Measurements from ENCODE around the gene DPH7. TPM values are rescaled to one million over a fixed set of nuclear protein-coding genes. Genes with fewer than 3 reads are reported as not detected.
"Not testable (repeated sequence)": the region's sequence is repeated elsewhere in the genome, so short reads cannot be mapped to it uniquely, and the experiment has no call there.

DPH7 gene
- total and polyA plus RNA-seq, 2 donors: 21.2 to 28.8 TPM

DNA sequence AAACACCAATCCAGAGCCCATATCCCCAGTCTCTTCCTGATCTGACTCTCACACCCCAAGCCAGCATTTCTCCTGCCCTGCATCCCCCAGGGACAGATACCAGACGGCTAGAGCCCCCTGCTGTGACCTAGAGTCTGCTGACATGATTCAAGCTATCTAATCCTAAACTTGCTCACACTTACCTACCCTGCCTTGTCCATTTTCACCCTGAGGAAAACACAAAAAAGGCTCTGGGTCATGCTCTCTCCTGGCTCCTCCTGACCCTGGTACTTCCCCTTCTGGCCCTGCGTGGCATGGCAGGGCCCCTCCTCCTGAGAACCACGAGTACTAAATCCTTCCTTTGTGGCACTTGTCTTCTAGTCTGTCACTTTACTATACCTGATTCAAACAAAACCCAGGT lies 23.9 kb upstream of the DPH7 start:
- no peak overlapping the region for H3K27ac ChIP-seq (ENCODE audit: low read depth)
- no peak overlapping the region for H3K4me3 ChIP-seq (ENCODE audit: low read depth, low read length)
- no peaks in the 10 kb centered on the region for H3K36me3 ChIP-seq (ENCODE audit: insufficient read depth)
- DNase-seq (ENCODE audit: extremely low spot score): no peak
- WGBS: 15% methylated on average over 3 of the region's 3 CpGs
- no peaks in the 10 kb centered on the region for H3K4me1 ChIP-seq (ENCODE audit: insufficient read depth)

GRCh38 chr9:137598943-137599342 lies 20.2 kb upstream of the DPH7 start:
- 75% methylated on average over 8 of the region's 8 CpGs for WGBS
- no peak for DNase-seq (ENCODE audit: extremely low spot score)
- H3K36me3 ChIP-seq (ENCODE audit: insufficient read depth): no peaks in the 10 kb centered on the region
- H3K4me3 ChIP-seq (ENCODE audit: low read depth, low read length): no peak overlapping the region
- H3K4me1 ChIP-seq (ENCODE audit: insufficient read depth): no peaks in the 10 kb centered on the region
- no peak overlapping the region for H3K27ac ChIP-seq (ENCODE audit: low read depth)

GRCh38 chr9:137596577-137596976 lies 17.9 kb upstream of the DPH7 start:
- H3K4me3 ChIP-seq (ENCODE audit: low read depth, low read length); DNase-seq (ENCODE audit: extremely low spot score); H3K36me3 ChIP-seq (ENCODE audit: insufficient read depth); H3K27ac ChIP-seq (ENCODE audit: low read depth); H3K4me1 ChIP-seq (ENCODE audit: insufficient read depth): not testable (repeated sequence)
- WGBS: 93% methylated on average over 7 of the region's 7 CpGs

GRCh38 chr9:137593176-137593575 lies 14.5 kb upstream of the DPH7 start:
- Histone ChIP-seq H3K4me1 (ENCODE audit: insufficient read depth) (no peaks in the 10 kb centered on the region), H3K4me3 (ENCODE audit: low read depth, low read length) (no peak overlapping the region), H3K36me3 (ENCODE audit: insufficient read depth) (no peaks in the 10 kb centered on the region), H3K27ac (ENCODE audit: low read depth) (no peak overlapping the region)
- 81% methylated on average over 12 of the region's 12 CpGs for WGBS
- no peak for DNase-seq (ENCODE audit: extremely low spot score)

DNA sequence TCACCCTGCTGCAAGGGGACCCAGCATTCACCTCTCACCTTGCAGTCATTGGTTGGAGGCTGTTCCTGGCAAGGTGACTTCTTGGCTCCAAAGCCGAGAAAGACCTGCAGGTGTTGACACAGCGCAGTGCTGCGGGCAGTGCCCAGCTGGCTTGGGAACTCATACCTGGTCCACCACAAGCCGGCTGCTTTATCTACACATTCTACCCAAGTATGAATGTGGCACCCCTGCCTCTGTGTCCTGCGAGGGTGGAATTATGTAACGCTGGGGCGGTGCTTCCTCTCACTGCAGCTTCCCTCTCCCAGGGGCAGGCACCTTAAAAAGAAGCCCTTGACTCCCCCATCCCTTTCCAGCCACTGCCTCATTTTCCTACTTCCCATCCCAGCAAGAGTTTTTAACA lies 14.0 kb upstream of the DPH7 start:
- Histone ChIP-seq H3K4me1 (ENCODE audit: insufficient read depth) (no peaks in the 10 kb centered on the region), H3K4me3 (ENCODE audit: low read depth, low read length) (no peak overlapping the region), H3K36me3 (ENCODE audit: insufficient read depth) (no peaks in the 10 kb centered on the region), H3K27ac (ENCODE audit: low read depth) (no peak overlapping the region)
- no peak for DNase-seq (ENCODE audit: extremely low spot score)
- WGBS: 91% methylated on average over 7 of the region's 7 CpGs

- H3K4me3 ChIP-seq (ENCODE audit: low read depth, low read length): peak within 1 kb of the TSS; percentile 90
- H3K36me3 ChIP-seq (ENCODE audit: insufficient read depth): peaks cover 2% of the 10 kb centered on the region
- peak; percentile 46 for DNase-seq (ENCODE audit: extremely low spot score)
- no peaks in the 10 kb centered on the region for H3K4me1 ChIP-seq (ENCODE audit: insufficient read depth)
- under 1% methylated on average over 113 of the region's 113 CpGs for WGBS
- H3K27ac ChIP-seq (ENCODE audit: low read depth): no peak within 1 kb of the TSS
Measured at GRCh38 chr9:137590469-137591383, 12.0 kb upstream of the DPH7 start, which contains the start of gene ZMYND19. Gene ZMYND19 (minus strand): TSS chr9:137590512. CDS start chr9:137590263, 249 bp downstream.

GRCh38 chr9:137590123-137590468 lies 11.4 kb upstream of the DPH7 start:
- Histone ChIP-seq H3K27ac (ENCODE audit: low read depth) (no peak overlapping the region), H3K36me3 (ENCODE audit: insufficient read depth) (peaks cover 2% of the 10 kb centered on the region), H3K4me3 (ENCODE audit: low read depth, low read length) (peak overlapping the region; percentile 90), H3K4me1 (ENCODE audit: insufficient read depth) (no peaks in the 10 kb centered on the region)
- under 1% methylated on average over 61 of the region's 61 CpGs for WGBS
- no peak for DNase-seq (ENCODE audit: extremely low spot score)

DNA sequence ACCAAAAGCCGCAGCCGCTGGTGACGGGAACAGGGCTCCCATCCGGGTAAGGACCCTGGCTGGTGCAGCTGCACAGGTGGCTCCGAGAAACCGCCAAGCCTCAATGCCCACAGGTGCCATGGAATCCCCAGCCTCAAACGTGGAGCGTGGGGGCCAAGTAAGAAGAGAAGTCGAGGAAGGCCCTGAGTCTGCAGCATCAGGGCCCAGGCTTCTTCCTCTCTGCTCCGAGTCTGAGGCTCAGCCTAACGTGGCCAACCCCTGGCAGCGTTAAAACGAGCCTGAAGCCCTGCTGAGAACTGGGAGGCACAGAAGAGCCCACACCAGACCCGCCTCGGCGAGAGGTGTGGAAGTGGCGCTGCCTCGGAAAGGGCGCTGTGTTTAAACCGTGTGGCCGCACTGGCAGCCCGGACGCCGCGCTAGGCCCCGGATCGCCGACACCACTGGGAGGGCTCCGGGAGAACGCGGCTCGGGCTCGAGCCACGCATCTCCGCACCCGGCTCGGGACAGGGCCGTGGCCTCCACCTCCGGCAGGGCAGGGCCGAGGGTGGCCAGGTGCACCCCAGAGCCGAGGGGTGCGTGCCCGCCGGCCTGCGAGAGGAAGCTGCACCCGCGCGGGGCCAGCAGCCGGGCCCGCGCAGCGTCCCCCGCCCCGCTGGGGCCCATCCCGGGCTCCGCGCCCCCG lies 10.9 kb upstream of the DPH7 start:
- H3K4me3 ChIP-seq (ENCODE audit: low read depth, low read length): peak overlapping the region; percentile 90
- no peak for DNase-seq (ENCODE audit: extremely low spot score)
- 7% methylated on average over 58 of the region's 58 CpGs for WGBS
- H3K27ac ChIP-seq (ENCODE audit: low read depth): no peak overlapping the region
- H3K4me1 ChIP-seq (ENCODE audit: insufficient read depth): no peaks in the 10 kb centered on the region
- H3K36me3 ChIP-seq (ENCODE audit: insufficient read depth): peaks cover 2% of the 10 kb centered on the region

- DNase-seq (ENCODE audit: extremely low spot score): no peak
- Histone ChIP-seq H3K4me1 (ENCODE audit: insufficient read depth) (no peaks in the 10 kb centered on the region), H3K27ac (ENCODE audit: low read depth) (no peak overlapping the region), H3K4me3 (ENCODE audit: low read depth, low read length) (no peak overlapping the region), H3K36me3 (ENCODE audit: insufficient read depth) (peaks cover 2% of the 10 kb centered on the region)
- 71% methylated on average over 6 of the region's 6 CpGs for WGBS
Measured at GRCh38 chr9:137588891-137589290, 10.2 kb upstream of the DPH7 start.

- WGBS: 88% methylated on average over 13 of the region's 13 CpGs
- Histone ChIP-seq H3K27ac (ENCODE audit: low read depth) (no peak overlapping the region), H3K4me1 (ENCODE audit: insufficient read depth) (no peaks in the 10 kb centered on the region), H3K4me3 (ENCODE audit: low read depth, low read length) (no peak overlapping the region), H3K36me3 (ENCODE audit: insufficient read depth) (peaks cover 2% of the 10 kb centered on the region)
- no peak for DNase-seq (ENCODE audit: extremely low spot score)
Measured at GRCh38 chr9:137588311-137588710, 9.6 kb upstream of the DPH7 start.

- no peaks in the 10 kb centered on the region for H3K4me1 ChIP-seq (ENCODE audit: insufficient read depth)
- DNase-seq (ENCODE audit: extremely low spot score): no peak
- WGBS: 94% methylated on average over 14 of the region's 14 CpGs
- no peak overlapping the region for H3K4me3 ChIP-seq (ENCODE audit: low read depth, low read length)
- H3K27ac ChIP-seq (ENCODE audit: low read depth): no peak overlapping the region
- peaks cover 2% of the 10 kb centered on the region for H3K36me3 ChIP-seq (ENCODE audit: insufficient read depth)
Measured at GRCh38 chr9:137586854-137587253, 8.1 kb upstream of the DPH7 start.

DNA sequence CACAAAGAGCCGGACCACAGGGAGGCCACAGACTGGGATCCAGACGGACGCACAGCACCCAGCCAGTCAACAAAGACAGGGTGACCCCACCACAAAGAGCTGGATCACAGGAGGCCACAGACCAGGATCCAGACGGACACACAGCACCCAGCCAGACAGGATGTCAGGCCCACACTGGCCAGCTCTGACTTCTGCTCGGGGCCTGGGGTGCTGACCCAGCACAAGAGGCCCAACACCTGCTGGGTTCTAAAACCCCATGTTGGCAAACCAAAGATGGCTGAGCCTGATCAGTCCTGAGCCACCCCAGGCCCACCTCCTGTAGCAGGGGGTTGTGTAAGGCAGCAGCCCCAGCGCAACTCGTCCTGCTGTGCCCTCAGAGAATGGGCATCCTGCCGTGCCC lies 5.2 kb upstream of the DPH7 start:
- no peak for DNase-seq (ENCODE audit: extremely low spot score)
- Histone ChIP-seq H3K27ac (ENCODE audit: low read depth) (no peak overlapping the region), H3K4me3 (ENCODE audit: low read depth, low read length) (no peak overlapping the region), H3K4me1 (ENCODE audit: insufficient read depth) (no peaks in the 10 kb centered on the region), H3K36me3 (ENCODE audit: insufficient read depth) (peaks cover 2% of the 10 kb centered on the region)
- WGBS: 82% methylated on average over 8 of the region's 8 CpGs

DNA sequence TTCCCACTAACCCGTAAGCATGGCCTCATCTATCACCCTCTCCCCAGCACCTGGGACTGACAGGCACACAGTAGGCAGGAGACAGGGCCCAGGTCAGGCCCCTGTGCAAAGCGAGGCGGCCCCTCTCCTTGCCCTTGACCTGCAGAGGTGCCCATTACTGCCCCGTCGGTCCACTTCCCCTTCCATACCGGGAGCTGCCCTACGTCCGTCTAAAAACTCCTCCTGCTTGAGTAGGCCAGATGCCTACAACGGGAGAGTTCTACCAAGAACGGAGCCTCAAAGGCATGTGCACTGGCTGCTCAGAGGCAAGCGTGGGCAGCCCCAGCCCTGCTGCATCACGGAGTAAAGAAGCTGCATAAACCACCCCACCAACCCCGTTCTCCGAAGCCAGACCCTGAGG lies 4.6 kb upstream of the DPH7 start:
- Histone ChIP-seq H3K4me3 (ENCODE audit: low read depth, low read length) (no peak overlapping the region), H3K36me3 (ENCODE audit: insufficient read depth) (peaks cover 2% of the 10 kb centered on the region), H3K4me1 (ENCODE audit: insufficient read depth) (no peaks in the 10 kb centered on the region), H3K27ac (ENCODE audit: low read depth) (no peak overlapping the region)
- WGBS: 84% methylated on average over 14 of the region's 14 CpGs
- no peak for DNase-seq (ENCODE audit: extremely low spot score)

DNA sequence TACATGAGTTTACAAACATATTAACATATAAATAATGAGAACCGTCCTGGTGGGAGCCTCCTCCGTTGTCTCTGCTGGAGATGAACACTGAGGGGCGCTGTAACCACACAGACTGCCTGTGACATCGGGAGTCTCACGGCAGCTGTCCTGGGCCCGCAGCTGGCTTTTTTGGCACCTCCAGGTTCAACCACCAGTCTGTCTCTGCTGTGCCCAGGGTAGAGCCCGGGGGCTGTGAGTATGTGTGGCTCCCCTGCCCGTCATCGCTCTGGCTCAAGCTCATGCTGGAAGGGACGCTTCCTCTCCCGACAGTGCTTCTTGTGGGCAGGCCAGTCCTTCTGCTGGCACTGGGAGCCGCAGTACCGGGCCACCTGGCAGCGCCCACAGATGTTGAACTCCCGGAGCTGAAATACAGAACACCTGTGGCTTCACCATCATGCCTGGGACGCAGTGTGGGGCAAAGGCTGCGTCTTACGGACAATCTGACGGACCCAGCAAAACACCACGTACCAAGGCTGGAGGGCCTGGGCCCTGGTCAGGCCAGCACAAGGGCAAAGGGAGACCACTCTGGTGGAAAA lies 3.6 kb upstream of the DPH7 start:
- no peak overlapping the region for H3K27ac ChIP-seq (ENCODE audit: low read depth)
- peaks cover 2% of the 10 kb centered on the region for H3K36me3 ChIP-seq (ENCODE audit: insufficient read depth)
- H3K4me3 ChIP-seq (ENCODE audit: low read depth, low read length): no peak overlapping the region
- H3K4me1 ChIP-seq (ENCODE audit: insufficient read depth): no peaks in the 10 kb centered on the region
- WGBS: 81% methylated on average over 20 of the region's 20 CpGs
- DNase-seq (ENCODE audit: extremely low spot score): no peak

Measured in urinary bladder (tissue), 4 donors.